Adrenal gland (tissue), 12 donors: ENCODE data around the gene PAPOLB. TPM values are rescaled to one million over a fixed set of nuclear protein-coding genes. Genes with fewer than 3 reads are reported as not detected.
"Not testable (repeated sequence)": the region's sequence is repeated elsewhere in the genome, so short reads cannot be mapped to it uniquely, and the experiment has no call there.

Experiments used
- DNase-seq, 7 donors: peaks; one replicate each; pipeline ENCODE4 v3.0.0-alpha.2; 2019 to 2020
- H3K27ac ChIP-seq, 5 donors: fragments of 200-600 bp; sonication (generic) in 4 of 5; 1 replicate in 3 of 5; 2 replicates in 2 of 5; pipeline versions ENCODE4 v1.5.1 to v1.8.0; 2016 to 2020; ENCODE audit warnings: mild to moderate bottlenecking in 1 of 5
- H3K27me3 ChIP-seq: fragments of 200-600 bp; 2 replicates; pipeline ENCODE4 v1.8.0; 2021
- H3K36me3 ChIP-seq, 2 donors: fragments of 200-600 bp; replicated peaks in 1 of 2; 1 replicate in 1 of 2; 2 replicates in 1 of 2; pipeline versions ENCODE4 v1.5.1 to v1.8.0; 2018 to 2022
- H3K4me1 ChIP-seq, 2 donors: fragments of 200-600 bp; replicated peaks in 1 of 2; 1 replicate in 1 of 2; 2 replicates in 1 of 2; pipeline versions ENCODE4 v1.5.1 to v1.8.0; 2018 to 2021
- H3K4me3 ChIP-seq, 4 donors: fragments of 200-600 bp; sonication (generic) in 3 of 4; one replicate each; pipeline ENCODE4 v1.5.1; 2016 to 2018
- H3K9me3 ChIP-seq, 3 donors: fragments of 200-600 bp; sonication (generic) in 1 of 3; replicated peaks in 1 of 3; 1 replicate in 2 of 3; 2 replicates in 1 of 3; pipeline versions ENCODE4 v1.5.1 to v1.8.0; 2016 to 2021
- CTCF ChIP-seq, 6 experiments: fragments of 450-650 bp in 4 of 6; fragments of 200-600 bp in 2 of 6; sonication (generic) in 1 of 6; IDR thresholded peaks; 1 replicate in 5 of 6; 2 replicates in 1 of 6; pipeline versions ENCODE4 v1.5.1 to v1.8.0; 2016 to 2021; ENCODE audit warnings: antibody characterized with exemption in 6 of 6, mild to moderate bottlenecking in 2 of 6, moderate library complexity in 1 of 6
- POLR2A ChIP-seq, 2 donors: fragments of 450-650 bp; IDR thresholded peaks; one replicate each; pipeline ENCODE4 v1.6.1; 2017; ENCODE audit warnings: antibody characterized with exemption in 2 of 2, mild to moderate bottlenecking in 2 of 2, moderate library complexity in 1 of 2
- WGBS, 4 donors: extraction: QIAGEN DNeasy Blood & Tissue Kit in 2 of 4; methylation state at CpG; one replicate each; pipeline versions ENCODE4 v1.1.5 to v1.1.7; 2013 to 2017; 5-methylcytosine and 5-hydroxymethylcytosine counted together
- intact Hi-C, 2 donors: fragments of 100-400 bp; cut with DNase I; formaldehyde crosslinking; loops; one replicate each; pipeline versions ENCODE4 v1.14.1 to v1.15.0; 2022 to 2023
- polyA plus RNA-seq, 3 donors: library from polyadenylated mRNA; stranded (reverse); fragments of 200-250 nt in 2 of 3; fragments of 350-450 nt in 1 of 3; fragmentation: Illumina TruSeq in 1 of 3; extraction: RNeasy Lipid Tissue Mini Kit (QIAGEN cat#74804) in 1 of 3; gene quantifications; one replicate each; pipeline ENCODE4 v1.2.3, GENCODE V29; 2013 to 2014
- total RNA-seq, 9 donors: library from RNA; depleted of rRNA in 4 of 9; stranded (reverse); fragments of >200 nt in 4 of 9; fragments of 120-200 nt in 1 of 9; fragmentation: NEBNext Ultra II Directional in 1 of 9; extraction: Animal tissue kit (Norgen Biotek cat#: 25700) in 1 of 9; gene quantifications; one replicate each; pipeline versions ENCODE4 v1.1.0 to v1.2.4, GENCODE V29; 2013 to 2023
- donor health status: healthy with polysubstance abuse.
- donor health status: Bipolar disorder and iron deficiency.
- donor health status: DM: yes; HTN: yes; CAD: no.
- donor health status: DM: no; HTN: no; CAD: no.
- donor health status: DM: no; HTN: no; CAD: no.
- donor health status: DM: yes; HTN: yes; CAD: no.

The PAPOLB gene
- total and polyA plus RNA-seq, 12 donors, result 0.04 to 0.11 (median 0.08) TPM; not detected in 9

GRCh38 chr7:4904346-4904745 lies 42.5 kb upstream of the PAPOLB start:
- no peak for DNase-seq
- intact Hi-C loops, result no loop called here
- Histone ChIP-seq H3K36me3 (no peaks in the 10 kb centered on the region), H3K27ac (no peak overlapping the region), H3K4me3 (no peak overlapping the region), H3K4me1 (no peaks in the 10 kb centered on the region), H3K9me3 (no peaks in the 10 kb centered on the region), H3K27me3 (no peaks in the 10 kb centered on the region)
- TF ChIP-seq POLR2A (IDR thresholded peaks at IDR 0.05) (no peak), CTCF (IDR thresholded peaks at IDR 0.05) (no peak)

GRCh38 chr7:4895766-4896165 lies 33.9 kb upstream of the PAPOLB start:
- Histone ChIP-seq H3K36me3 (no peaks in the 10 kb centered on the region), H3K27ac (no peak overlapping the region), H3K27me3 (no peaks in the 10 kb centered on the region), H3K9me3 (no peaks in the 10 kb centered on the region), H3K4me3 (no peak overlapping the region), H3K4me1 (no peaks in the 10 kb centered on the region)
- no peak for DNase-seq
- TF ChIP-seq POLR2A (IDR thresholded peaks at IDR 0.05), result no peak
- no peak for TF ChIP-seq CTCF (IDR thresholded peaks at IDR 0.05)
- 81 to 85% (median 82%) methylated on average over 11 of the region's 11 CpGs for WGBS, 4 donors
- intact Hi-C loops, result no loop called here

- WGBS, 4 donors, result 83 to 86% (median 84%) methylated on average over 1 to 9 of the region's 9 CpGs
- H3K9me3 ChIP-seq, result no peaks in the 10 kb centered on the region
- no peak overlapping the region for H3K27ac ChIP-seq
- H3K4me1 ChIP-seq, result no peaks in the 10 kb centered on the region
- intact Hi-C loops, result no loop called here
- H3K36me3 ChIP-seq, result no peaks in the 10 kb centered on the region
- no peak overlapping the region for H3K4me3 ChIP-seq
- no peak for TF ChIP-seq CTCF (IDR thresholded peaks at IDR 0.05)
- TF ChIP-seq POLR2A (IDR thresholded peaks at IDR 0.05), result no peak
- H3K27me3 ChIP-seq, result no peaks in the 10 kb centered on the region
- DNase-seq, result no peak
Observed at GRCh38 chr7:4894482-4894881, 32.7 kb upstream of the PAPOLB start.

GRCh38 chr7:4893929-4894475 lies 32.2 kb upstream of the PAPOLB start:
- no peaks in the 10 kb centered on the region for H3K9me3 ChIP-seq
- DNase-seq, result no peak
- H3K27ac ChIP-seq, result no peak overlapping the region
- TF ChIP-seq POLR2A (IDR thresholded peaks at IDR 0.05) (no peak), CTCF (IDR thresholded peaks at IDR 0.05) (no peak)
- H3K4me1 ChIP-seq, result no peaks in the 10 kb centered on the region
- no peaks in the 10 kb centered on the region for H3K36me3 ChIP-seq
- no peak overlapping the region for H3K4me3 ChIP-seq
- intact Hi-C loops, result no loop called here
- 84 to 88% (median 87%) methylated on average over 7 to 8 of the region's 8 CpGs for WGBS, 4 donors
- H3K27me3 ChIP-seq, result no peaks in the 10 kb centered on the region

GRCh38 chr7:4893188-4893587 lies 31.4 kb upstream of the PAPOLB start:
- not testable (repeated sequence) for DNase-seq
- WGBS, 4 donors, result 68 to 74% (median 71%) methylated on average over 4 of the region's 4 CpGs

GRCh38 chr7:4891522-4891921 lies 29.7 kb upstream of the PAPOLB start:
- intact Hi-C loops, H3K4me1 ChIP-seq, H3K27me3 ChIP-seq, DNase-seq, H3K27ac ChIP-seq, H3K36me3 ChIP-seq, H3K9me3 ChIP-seq, H3K4me3 ChIP-seq: not testable (repeated sequence)
- WGBS, 4 donors, result 50 to 72% (median 60%) methylated on average over 2 of the region's 2 CpGs

More at GRCh38 chr7:4893188-4893587, 31.4 kb upstream of the PAPOLB start:
- H3K36me3 ChIP-seq, H3K27ac ChIP-seq, H3K27me3 ChIP-seq, intact Hi-C loops, H3K9me3 ChIP-seq, H3K4me1 ChIP-seq, H3K4me3 ChIP-seq: not testable (repeated sequence)
